IMR-90 (cell line): ENCODE data around the gene MAPK10. TPM values are rescaled to one million over a fixed set of nuclear protein-coding genes. Genes with fewer than 3 reads are reported as not detected.

Source experiments
- ATAC-seq: fragments of 200-7000 bp; cut with Tn5 transposase; 2 replicates; pipeline ENCODE4 v1.9.1; 2020; ENCODE audit warnings: low read depth, mild to moderate bottlenecking, moderate library complexity
- BruUV-seq: library from RNA; stranded (reverse); fragments of 400-500 nt; replicated peaks from 2 replicates; lab custom pipeline; 2021; lab: Mats Ljungman, UMichigan
- CTCF ChIA-PET: fragments of 300-600 bp; formaldehyde crosslinking; extraction: SDS; loops from one replicate; lab custom pipeline; 2021; ENCODE audit warnings: antibody characterized with exemption; lab: Yijun Ruan, JAX
- POLR2A ChIA-PET: fragments of 300-600 bp; sonication (Branson Sonifier 250); formaldehyde crosslinking; loops from one replicate; lab custom pipeline; 2022; ENCODE audit warnings: antibody characterized with exemption; ENCODE audit not compliant: unreplicated experiment; lab: Charles Lee
- DNase-seq: peaks from one replicate; pipeline ENCODE4 v3.0.0; 2013
- H2AFZ ChIP-seq: replicated peaks from 2 replicates; pipeline ENCODE3; 2013; ENCODE audit warnings: low read length, mild to moderate bottlenecking; ENCODE audit not compliant: poor library complexity
- H2AK5ac ChIP-seq: 2 replicates; pipeline ENCODE4 v1.6.1; 2013; ENCODE audit warnings: low read depth, low read length, inconsistent platforms
- H2AK9ac ChIP-seq: replicated peaks from 2 replicates; pipeline ENCODE3; 2013; ENCODE audit warnings: mild to moderate bottlenecking, low read depth, low read length, moderate library complexity; ENCODE audit not compliant: poor library complexity
- H2BK120ac ChIP-seq: 2 replicates; pipeline ENCODE4 v1.6.1; 2013; ENCODE audit warnings: low read depth, low read length, inconsistent platforms
- H2BK15ac ChIP-seq: 3 replicates; pipeline ENCODE4 v1.6.1; 2013; ENCODE audit warnings: low read depth, low read length, inconsistent platforms
- H2BK20ac ChIP-seq: 2 replicates; pipeline ENCODE4 v1.6.1; 2013; ENCODE audit warnings: low read depth, mild to moderate bottlenecking, inconsistent platforms, low read length, moderate library complexity
- H2BK5ac ChIP-seq: 2 replicates; pipeline ENCODE4 v1.6.1; 2013; ENCODE audit warnings: mild to moderate bottlenecking, low read depth, low read length, inconsistent platforms; ENCODE audit not compliant: poor library complexity, severe bottlenecking
- H3K14ac ChIP-seq: replicated peaks from 2 replicates; pipeline ENCODE4 v1.6.1; 2013; ENCODE audit warnings: low read depth, low read length, inconsistent platforms
- H3K18ac ChIP-seq: 2 replicates; pipeline ENCODE4 v1.6.1; 2013; ENCODE audit warnings: low read depth, low read length, control low read depth
- H3K23ac ChIP-seq: 2 replicates; pipeline ENCODE4 v1.6.1; 2013; ENCODE audit warnings: low read depth, low read length, inconsistent platforms
- H3K27ac ChIP-seq: 2 replicates; pipeline ENCODE4 v1.5.1; 2013; ENCODE audit warnings: mild to moderate bottlenecking, control low read depth, low read length; ENCODE audit not compliant: insufficient read depth
- H3K27me3 ChIP-seq: 2 replicates; pipeline ENCODE4 v1.6.1; 2013; ENCODE audit warnings: low read length; ENCODE audit not compliant: control insufficient read depth, insufficient read depth
- H3K36me3 ChIP-seq: 2 replicates; pipeline ENCODE4 v1.6.1; 2013; ENCODE audit warnings: low read length, mixed read lengths; ENCODE audit not compliant: control insufficient read depth, insufficient read depth
- H3K4ac ChIP-seq: 2 replicates; pipeline ENCODE4 v1.6.1; 2013; ENCODE audit warnings: low read depth, low read length, inconsistent platforms
- H3K4me1 ChIP-seq: 2 replicates; pipeline ENCODE4 v1.6.1; 2013; ENCODE audit warnings: low read length, mixed read lengths; ENCODE audit not compliant: control insufficient read depth, insufficient read depth
- H3K4me2 ChIP-seq: 2 replicates; pipeline ENCODE4 v1.6.1; 2013; ENCODE audit warnings: low read depth, mild to moderate bottlenecking, control low read depth, low read length, moderate library complexity
- H3K4me3 ChIP-seq: 2 replicates; pipeline ENCODE4 v1.5.1; 2013; ENCODE audit warnings: low read depth, mild to moderate bottlenecking, control low read depth, low read length, moderate library complexity; ENCODE audit not compliant: insufficient read depth
- H3K56ac ChIP-seq: 2 replicates; pipeline ENCODE4 v1.6.1; 2013; ENCODE audit warnings: low read length, inconsistent platforms; ENCODE audit not compliant: insufficient read depth; ENCODE audit errors: extremely low read depth
- H3K79me1 ChIP-seq, 2 experiments: 2 replicates each; pipeline ENCODE4 v1.6.1; 2013; ENCODE audit warnings: low read length in 2 of 2, inconsistent platforms in 1 of 2, low read depth in 1 of 2
- H3K9ac ChIP-seq: 2 replicates; pipeline ENCODE4 v1.6.1; 2013; ENCODE audit warnings: low read depth, low read length, control low read depth
- H3K9me1 ChIP-seq: 2 replicates; pipeline ENCODE4 v1.6.1; 2013; ENCODE audit warnings: low read length, inconsistent platforms; ENCODE audit not compliant: insufficient read depth
- H3K9me3 ChIP-seq: 2 replicates; pipeline ENCODE4 v1.6.1; 2013; ENCODE audit warnings: low read length; ENCODE audit not compliant: control insufficient read depth, insufficient read depth
- H4K20me1 ChIP-seq: 2 replicates; pipeline ENCODE4 v1.6.1; 2013; ENCODE audit warnings: low read length, inconsistent platforms; ENCODE audit not compliant: insufficient read depth
- H4K5ac ChIP-seq: 2 replicates; pipeline ENCODE4 v1.6.1; 2013; ENCODE audit warnings: mild to moderate bottlenecking, low read depth, low read length, control low read depth
- H4K8ac ChIP-seq, 2 experiments: 2 replicates each; pipeline ENCODE4 v1.6.1; 2013; ENCODE audit warnings: low read depth in 2 of 2, low read length in 2 of 2, control low read depth in 1 of 2, inconsistent platforms in 1 of 2
- H4K91ac ChIP-seq: 2 replicates; pipeline ENCODE4 v1.6.1; 2013; ENCODE audit warnings: low read depth, low read length, inconsistent platforms; ENCODE audit not compliant: insufficient read depth
- BHLHE40 ChIP-seq: fragments of 150-350 bp; IDR thresholded peaks from 2 replicates; pipeline ENCODE4 v1.6.1; 2016; ENCODE audit warnings: mild to moderate bottlenecking, low read depth, low read length
- CEBPB ChIP-seq: IDR thresholded peaks from 2 replicates; pipeline ENCODE4 v1.6.1; 2012; ENCODE audit warnings: low read depth, low read length, improper control_type of control experiment
- CHD1 ChIP-seq: IDR thresholded peaks from 2 replicates; pipeline ENCODE4 v1.6.1; 2012; ENCODE audit warnings: low read depth, low read length, improper control_type of control experiment
- CTCF ChIP-seq: conservative IDR thresholded peaks from 2 replicates; pipeline ENCODE4 v1.5.1; 2012; ENCODE audit warnings: mild to moderate bottlenecking, low read depth, low read length, improper control_type of control experiment
- ELK1 ChIP-seq: fragments of 150-350 bp; IDR thresholded peaks from 2 replicates; pipeline ENCODE4 v1.6.1; 2016; ENCODE audit warnings: low read depth, mild to moderate bottlenecking, low read length, moderate library complexity, borderline replicate concordance
- FOS ChIP-seq: fragments of 150-350 bp; IDR thresholded peaks from 2 replicates; pipeline ENCODE4 v1.6.1; 2016; ENCODE audit warnings: low read depth, low read length
- MAFK ChIP-seq: IDR thresholded peaks from 2 replicates; pipeline ENCODE4 v1.6.1; 2012; ENCODE audit warnings: low read depth, low read length, improper control_type of control experiment
- MAZ ChIP-seq: IDR thresholded peaks from 2 replicates; pipeline ENCODE4 v1.6.1; 2012; ENCODE audit warnings: low read depth, mild to moderate bottlenecking, low read length, improper control_type of control experiment, moderate library complexity, borderline replicate concordance
- MXI1 ChIP-seq: IDR thresholded peaks from 2 replicates; pipeline ENCODE4 v1.6.1; 2012; ENCODE audit warnings: low read depth, mild to moderate bottlenecking, low read length, moderate library complexity, borderline replicate concordance
- NFE2L2 ChIP-seq: fragments of 150-350 bp; IDR thresholded peaks from 2 replicates; pipeline ENCODE4 v1.6.1; 2016; ENCODE audit warnings: low read depth, mild to moderate bottlenecking, low read length
- POLR2A ChIP-seq: IDR thresholded peaks from 2 replicates; pipeline ENCODE4 v1.6.1; 2012; ENCODE audit warnings: mild to moderate bottlenecking, low read depth, low read length
- RAD21 ChIP-seq: IDR thresholded peaks from 2 replicates; pipeline ENCODE4 v1.6.1; 2012; ENCODE audit warnings: low read length, improper control_type of control experiment
- RCOR1 ChIP-seq: IDR thresholded peaks from 2 replicates; pipeline ENCODE4 v1.6.1; 2012; ENCODE audit warnings: mild to moderate bottlenecking, low read length, improper control_type of control experiment; ENCODE audit not compliant: insufficient replicate concordance
- RFX5 ChIP-seq: IDR thresholded peaks from 2 replicates; pipeline ENCODE4 v1.8.0; 2012; ENCODE audit warnings: low read depth, mild to moderate bottlenecking, low read length, moderate library complexity
- SMC3 ChIP-seq: fragments of 150-350 bp; IDR thresholded peaks from 2 replicates; pipeline ENCODE4 v1.6.1; 2016; ENCODE audit warnings: low read depth, mild to moderate bottlenecking, antibody characterized with exemption, low read length, moderate library complexity
- USF2 ChIP-seq: fragments of 150-350 bp; IDR thresholded peaks from 2 replicates; pipeline ENCODE4 v1.6.1; 2017; ENCODE audit warnings: mild to moderate bottlenecking, antibody characterized with exemption, low read length, low read depth
- WGBS, 2 experiments: methylation state at CpG; one replicate each; pipeline versions ENCODE4 v1.1.5 to v1.1.7; 2013; ENCODE audit warnings: missing lambda C conversion rate in 2 of 2; ENCODE audit not compliant: insufficient read length in 1 of 2; ENCODE audit errors: extremely low coverage in 2 of 2; 5-methylcytosine and 5-hydroxymethylcytosine counted together
- dilution Hi-C: fragments of 300-500 bp; cut with HindIII; formaldehyde crosslinking; loops from one replicate; pipeline ENCODE4 v1.14.3; 2018; ENCODE audit warnings: low sequenced_read_pairs; ENCODE audit not compliant: unreplicated experiment
- in situ Hi-C: fragments of 300-500 bp; cut with MboI; formaldehyde crosslinking; loops from 3 replicates; pipeline ENCODE4 v1.14.3; 2019; ENCODE audit warnings: low sequenced_read_pairs, inconsistent platforms, mixed read lengths
- intact Hi-C: fragments of 100-400 bp; cut with micrococcal nuclease; formaldehyde crosslinking; loops from 2 replicates; pipeline ENCODE4 v1.10.0; 2022
- polyA plus RNA-seq, 3 experiments: library from polyadenylated mRNA; depleted of rRNA; stranded (reverse); fragments of >200 nt; gene quantifications; 2 replicates each; pipeline ENCODE4 v1.2.3, GENCODE V29; 2012; ENCODE audit warnings: low replicate concordance in 1 of 3
- total RNA-seq: library from RNA; depleted of rRNA; stranded (reverse); fragments of >200 nt; gene quantifications from 2 replicates; pipeline ENCODE4 v1.2.3, GENCODE V29; 2012

The MAPK10 gene
- total and polyA plus RNA-seq, 2 of the 4 experiments (the other 2 are of a cell fraction), result 2.8 to 6.5 TPM

- Histone ChIP-seq H4K91ac (no peak overlapping the region), H3K9me1 (no peaks in the 10 kb centered on the region; the same call in 1 of the 2 replicates), H3K18ac (no peak overlapping the region), H2AK5ac (no peak overlapping the region), H4K8ac (peak overlapping the region in 1 of 2 experiments; percentile 33; a peak in 1 of 4 replicates), H3K36me3 (no peaks in the 10 kb centered on the region), H3K23ac (no peak overlapping the region), H3K27me3 (no peaks in the 10 kb centered on the region), H3K14ac (peak overlapping the region; percentile 26; the same call in 1 of the 2 replicates), H2AFZ (no peak overlapping the region), H3K9ac (no peak overlapping the region), H2BK5ac (no peak overlapping the region), H3K27ac (no peak overlapping the region), H2BK20ac (peak overlapping the region; percentile 33; the same call in 1 of the 2 replicates), H3K4ac (no peak overlapping the region; the same call in 1 of the 2 replicates), H2BK15ac (no peak overlapping the region), H3K4me3 (no peak overlapping the region), H4K5ac (no peak overlapping the region), H3K56ac (no peak overlapping the region), H3K4me2 (peak overlapping the region; percentile 42; the same call in 1 of the 2 replicates), H2BK120ac (peak overlapping the region; percentile 32; the same call in 1 of the 2 replicates), H4K20me1 (no peaks in the 10 kb centered on the region), H3K9me3 (no peaks in the 10 kb centered on the region), H3K79me1 (peaks cover 8 to 19% of the 10 kb centered on the region in 2 experiments; a peak in 3 of 4 replicates), H3K4me1 (peaks cover 6% of the 10 kb centered on the region; the same call in 1 of the 2 replicates), H2AK9ac (no peak overlapping the region)
- TF ChIP-seq BHLHE40 (no peak), POLR2A (no peak), CHD1 (no peak), RCOR1 (no peak), MAFK (no peak), ELK1 (no peak), CTCF (no peak), MXI1 (no peak), RAD21 (no peak), USF2 (no peak), FOS (no peak), RFX5 (no peak), SMC3 (no peak), CEBPB (no peak), NFE2L2 (no peak), MAZ (no peak)
- dilution Hi-C loops, result no loop called here
- DNase-seq (peak; percentile 37), ATAC-seq (peak; percentile 66)
- intact Hi-C loops, result loop anchor here (2.0 to 10.0 kb wide), 2 partner anchors 593 to 821 kb away; no protein-coding TSS in a partner anchor
- in situ Hi-C loops, result loop anchor here (5.0 kb wide), 1 partner anchor 216 kb away; no protein-coding TSS in a partner anchor
- WGBS, 2 experiments, result no CpG with 5 or more reads among the region's 2 CpGs
- BruUV-seq, result no TSS peak
- ChIA-PET CTCF (interaction anchor here (0.6 to 2.7 kb wide), 2 partner anchors 24 to 170 kb away, joined by 4 to 21 read pairs; no protein-coding TSS in a partner anchor), POLR2A (no interaction called here)
Observed at GRCh38 chr4:85967872-85968271, 392.0 kb downstream of the MAPK10 start.
